Activated naive CD4-positive, alpha-beta T cell treated with anti-CD3 and anti-CD28 coated beads, Interleukin-2, amount 10 ng/mL, durations not matched to agents 7 days and 5 days (primary cell): Measurements from ENCODE around the gene SMAD6.

Source experiments
- CTCF ChIA-PET: fragments of 350-600 bp; sonication (Branson Sonifier 250); formaldehyde crosslinking; loops from one replicate; lab custom pipeline; 2021; ENCODE audit warnings: antibody characterized with exemption; lab: Charles Lee
- DNase-seq: peaks from one replicate; pipeline ENCODE4 v3.0.0-alpha.2; 2020
- H3K27ac Mint-ChIP-seq: one replicate; pipeline ENCODE4 v1.8.0; 2021; ENCODE audit warnings: mild to moderate bottlenecking, moderate library complexity, mixed read lengths
- H3K27me3 Mint-ChIP-seq: one replicate; pipeline ENCODE4 v1.8.0; 2021; ENCODE audit warnings: mild to moderate bottlenecking, mixed read lengths
- H3K36me3 Mint-ChIP-seq: one replicate; pipeline ENCODE4 v1.8.0; 2021; ENCODE audit warnings: mixed read lengths
- H3K4me1 Mint-ChIP-seq: one replicate; pipeline ENCODE4 v1.8.0; 2021; ENCODE audit warnings: mixed read lengths
- H3K4me3 Mint-ChIP-seq: one replicate; pipeline ENCODE4 v1.8.0; 2021; ENCODE audit warnings: mild to moderate bottlenecking, moderate library complexity, mixed read lengths
- H3K9me3 Mint-ChIP-seq: one replicate; pipeline ENCODE4 v1.8.0; 2021; ENCODE audit warnings: mixed read lengths

The SMAD6 gene

GRCh38 chr15:66739287-66739686 lies 37.3 kb downstream of the SMAD6 start:
- Mint-ChIP-seq H3K27me3 (peaks cover 23% of the 10 kb centered on the region), H3K9me3 (no peaks in the 10 kb centered on the region), H3K36me3 (no peaks in the 10 kb centered on the region), H3K4me1 (no peaks in the 10 kb centered on the region), H3K4me3 (no peak overlapping the region), H3K27ac (no peak overlapping the region)
- DNase-seq: no peak
- CTCF ChIA-PET: interaction anchor here (0.8 to 1.4 kb wide), 2 partner anchors 124 to 135 kb away, joined by 3 read pairs; no protein-coding TSS in a partner anchor

DNA sequence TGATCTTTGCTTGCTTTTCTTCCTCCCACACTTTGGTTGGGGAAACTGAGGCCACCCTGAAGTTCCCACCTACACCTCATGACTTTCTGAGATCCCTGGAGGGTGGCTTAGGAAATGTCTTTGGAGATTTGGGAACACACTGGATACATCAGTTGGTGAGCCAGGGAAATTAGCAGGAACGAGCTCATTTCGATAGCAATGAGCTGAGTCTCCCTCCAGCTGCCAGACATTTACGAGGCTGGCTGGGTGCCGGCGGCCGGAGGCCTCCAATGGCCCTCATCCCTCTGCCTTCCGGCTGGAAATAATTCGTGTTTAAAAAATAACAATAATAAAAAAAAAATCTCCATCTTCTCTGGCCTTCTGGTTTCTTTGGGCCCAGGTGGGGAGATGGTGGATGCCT lies 38.8 kb downstream of the SMAD6 start:
- CTCF ChIA-PET: interaction anchor here (1.2 to 1.4 kb wide), 2 partner anchors 9 to 126 kb away, joined by 3 read pairs; no protein-coding TSS in a partner anchor
- peaks cover 2% of the 10 kb centered on the region for H3K4me1 Mint-ChIP-seq
- H3K27me3 Mint-ChIP-seq: peaks cover 29% of the 10 kb centered on the region
- no peak for DNase-seq
- no peaks in the 10 kb centered on the region for H3K36me3 Mint-ChIP-seq
- H3K27ac Mint-ChIP-seq: no peak overlapping the region
- H3K9me3 Mint-ChIP-seq: no peaks in the 10 kb centered on the region
- no peak overlapping the region for H3K4me3 Mint-ChIP-seq

- Mint-ChIP-seq H3K9me3 (no peaks in the 10 kb centered on the region), H3K36me3 (no peaks in the 10 kb centered on the region), H3K27me3 (peaks cover 38% of the 10 kb centered on the region), H3K27ac (no peak overlapping the region), H3K4me3 (no peak overlapping the region), H3K4me1 (peaks cover 2% of the 10 kb centered on the region)
- DNase-seq: no peak
- CTCF ChIA-PET: interaction anchor here (1.2 kb wide), 1 partner anchor 8 kb away, joined by 3 read pairs; no protein-coding TSS in a partner anchor
These were observed 39.6 kb downstream of the SMAD6 start for GRCh38 chr15:66741646-66742045.

- CTCF ChIA-PET: interaction anchor here (0.7 to 1.2 kb wide), 2 partner anchors 10 to 123 kb away, joined by 3 to 4 read pairs; no protein-coding TSS in a partner anchor
- peaks cover 32% of the 10 kb centered on the region for H3K27me3 Mint-ChIP-seq
- no peak overlapping the region for H3K27ac Mint-ChIP-seq
- peaks cover 2% of the 10 kb centered on the region for H3K4me1 Mint-ChIP-seq
- DNase-seq: no peak
- H3K4me3 Mint-ChIP-seq: no peak overlapping the region
- H3K9me3 Mint-ChIP-seq: no peaks in the 10 kb centered on the region
- H3K36me3 Mint-ChIP-seq: no peaks in the 10 kb centered on the region
These were observed 40.2 kb downstream of the SMAD6 start for GRCh38 chr15:66742286-66742685.

- DNase-seq: no peak
- peaks cover 2% of the 10 kb centered on the region for H3K4me1 Mint-ChIP-seq
- H3K36me3 Mint-ChIP-seq: no peaks in the 10 kb centered on the region
- H3K9me3 Mint-ChIP-seq: no peaks in the 10 kb centered on the region
- CTCF ChIA-PET: interaction anchor here (0.7 to 1.2 kb wide), 2 partner anchors 9 to 124 kb away, joined by 3 to 4 read pairs; no protein-coding TSS in a partner anchor
- H3K27ac Mint-ChIP-seq: no peak overlapping the region
- H3K27me3 Mint-ChIP-seq: peaks cover 28% of the 10 kb centered on the region
- H3K4me3 Mint-ChIP-seq: no peak overlapping the region
These were observed 41.2 kb downstream of the SMAD6 start for GRCh38 chr15:66743204-66743603.

DNA sequence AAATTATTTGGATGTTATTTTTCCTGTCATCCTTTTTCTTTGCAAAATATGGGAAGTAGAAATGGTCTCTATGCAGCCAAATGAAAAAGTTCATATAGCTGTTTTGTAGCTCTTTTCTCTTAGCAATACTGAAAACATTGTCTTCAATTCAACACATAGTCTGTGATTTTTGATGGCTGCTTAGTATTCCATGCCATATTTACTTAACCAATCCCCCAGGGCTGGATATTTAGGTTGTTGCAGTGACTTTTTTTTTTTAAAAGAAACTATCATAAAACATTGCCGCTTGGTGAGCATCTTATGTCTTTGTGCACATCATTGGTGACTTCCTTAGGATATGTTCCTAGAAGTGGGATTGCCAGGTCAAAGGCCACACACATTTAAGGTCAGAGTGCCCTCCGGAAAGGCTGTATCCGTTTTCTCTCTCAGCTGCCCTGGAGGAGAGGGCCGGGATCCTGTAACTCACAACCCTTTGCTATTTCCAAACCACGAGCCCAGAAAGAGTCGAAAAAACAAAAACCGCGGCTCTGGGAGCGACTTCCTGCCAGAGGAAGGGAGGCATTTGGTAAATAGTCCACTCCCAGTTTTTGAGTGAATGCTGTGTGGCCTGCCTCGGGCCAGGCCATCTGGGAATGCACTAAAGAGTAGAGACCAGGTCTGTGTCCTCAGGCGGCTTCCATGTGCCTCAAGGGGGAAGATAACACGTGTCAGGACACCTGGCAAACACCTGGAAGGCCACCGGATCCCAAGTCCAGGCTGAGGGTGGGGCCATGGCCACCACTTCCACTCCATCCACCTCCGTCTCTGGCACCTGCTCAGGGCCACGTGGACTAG lies 41.9 kb downstream of the SMAD6 start:
- CTCF ChIA-PET: no interaction called here
- Mint-ChIP-seq H3K27ac (no peak overlapping the region), H3K4me3 (no peak overlapping the region), H3K27me3 (peaks cover 20% of the 10 kb centered on the region), H3K4me1 (peaks cover 2% of the 10 kb centered on the region), H3K36me3 (no peaks in the 10 kb centered on the region), H3K9me3 (no peaks in the 10 kb centered on the region)
- DNase-seq: no peak

DNA sequence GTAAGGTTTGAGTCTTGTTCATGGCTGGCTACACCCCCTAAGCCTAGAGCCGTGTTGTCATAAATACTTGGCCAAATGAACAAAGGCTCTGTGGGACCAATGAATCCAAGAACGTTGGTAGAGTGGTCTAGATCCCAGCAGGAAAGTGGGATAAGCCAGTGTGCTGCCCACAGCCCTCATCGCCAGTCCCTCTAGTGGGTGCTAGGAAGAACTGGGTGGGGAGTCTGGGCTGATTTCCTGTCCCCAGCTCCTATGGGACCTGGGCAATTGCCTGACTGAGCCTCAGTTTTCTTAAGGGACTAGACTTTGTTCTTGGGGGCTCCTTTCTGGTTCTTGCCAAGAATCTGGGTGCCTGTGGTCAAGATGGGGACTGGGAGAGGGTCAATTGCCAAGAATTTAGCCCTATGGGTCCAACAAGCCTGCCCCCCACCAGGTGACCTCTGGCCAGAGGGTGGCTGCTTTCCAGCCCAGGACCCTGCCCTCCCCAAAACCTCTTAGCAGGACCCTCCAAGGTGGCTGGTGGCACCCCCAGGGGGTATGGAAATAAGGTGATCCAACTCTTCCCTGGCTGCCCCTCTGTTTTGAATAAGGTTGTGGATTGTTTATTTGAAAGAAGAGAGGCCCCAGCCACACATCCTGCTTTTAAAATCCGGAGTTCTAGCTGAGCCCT lies 42.7 kb downstream of the SMAD6 start:
- no peak overlapping the region for H3K27ac Mint-ChIP-seq
- H3K4me1 Mint-ChIP-seq: peaks cover 2% of the 10 kb centered on the region
- no peak overlapping the region for H3K4me3 Mint-ChIP-seq
- no peaks in the 10 kb centered on the region for H3K9me3 Mint-ChIP-seq
- H3K27me3 Mint-ChIP-seq: peaks cover 19% of the 10 kb centered on the region
- CTCF ChIA-PET: no interaction called here
- no peak for DNase-seq
- no peaks in the 10 kb centered on the region for H3K36me3 Mint-ChIP-seq

- no peaks in the 10 kb centered on the region for H3K9me3 Mint-ChIP-seq
- no peak overlapping the region for H3K4me3 Mint-ChIP-seq
- no peak overlapping the region for H3K27ac Mint-ChIP-seq
- peaks cover 19% of the 10 kb centered on the region for H3K27me3 Mint-ChIP-seq
- H3K4me1 Mint-ChIP-seq: peaks cover 2% of the 10 kb centered on the region
- CTCF ChIA-PET: interaction anchor here (0.6 to 1.1 kb wide), 2 partner anchors 127 to 142 kb away, joined by 3 read pairs; no protein-coding TSS in a partner anchor
- no peaks in the 10 kb centered on the region for H3K36me3 Mint-ChIP-seq
- no peak for DNase-seq
These were observed 43.6 kb downstream of the SMAD6 start for GRCh38 chr15:66745530-66746230.

DNA sequence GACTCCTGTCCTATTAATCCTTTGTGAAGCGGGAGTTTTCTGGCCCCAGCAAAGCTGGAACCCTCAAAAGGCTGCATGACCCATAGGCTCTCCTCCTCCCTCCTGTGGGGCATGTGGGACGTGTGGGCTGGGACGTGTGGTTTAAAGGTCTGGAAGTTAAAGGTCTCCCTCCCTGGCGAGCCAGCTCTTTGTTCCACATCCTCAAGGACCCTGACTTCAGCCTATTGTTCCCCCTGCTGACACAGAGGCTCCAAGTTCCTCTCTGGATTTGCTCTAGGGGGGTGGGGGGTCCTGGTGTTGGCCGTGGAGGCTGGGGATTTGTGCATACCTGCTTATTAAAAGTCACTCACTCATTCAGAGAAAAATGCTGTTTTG lies 44.2 kb downstream of the SMAD6 start:
- H3K27me3 Mint-ChIP-seq: peaks cover 19% of the 10 kb centered on the region
- H3K36me3 Mint-ChIP-seq: no peaks in the 10 kb centered on the region
- CTCF ChIA-PET: interaction anchor here (1.1 kb wide), 1 partner anchor 128 kb away, joined by 3 read pairs; no protein-coding TSS in a partner anchor
- no peak for DNase-seq
- H3K9me3 Mint-ChIP-seq: no peaks in the 10 kb centered on the region
- H3K4me1 Mint-ChIP-seq: peaks cover 2% of the 10 kb centered on the region
- H3K27ac Mint-ChIP-seq: no peak overlapping the region
- H3K4me3 Mint-ChIP-seq: no peak overlapping the region

GRCh38 chr15:66747223-66747622 lies 45.2 kb downstream of the SMAD6 start:
- CTCF ChIA-PET: no interaction called here
- Mint-ChIP-seq H3K4me3 (no peak overlapping the region), H3K27me3 (peaks cover 22% of the 10 kb centered on the region), H3K4me1 (peaks cover 8% of the 10 kb centered on the region), H3K36me3 (no peaks in the 10 kb centered on the region), H3K9me3 (no peaks in the 10 kb centered on the region), H3K27ac (no peak overlapping the region)
- DNase-seq: no peak

DNA sequence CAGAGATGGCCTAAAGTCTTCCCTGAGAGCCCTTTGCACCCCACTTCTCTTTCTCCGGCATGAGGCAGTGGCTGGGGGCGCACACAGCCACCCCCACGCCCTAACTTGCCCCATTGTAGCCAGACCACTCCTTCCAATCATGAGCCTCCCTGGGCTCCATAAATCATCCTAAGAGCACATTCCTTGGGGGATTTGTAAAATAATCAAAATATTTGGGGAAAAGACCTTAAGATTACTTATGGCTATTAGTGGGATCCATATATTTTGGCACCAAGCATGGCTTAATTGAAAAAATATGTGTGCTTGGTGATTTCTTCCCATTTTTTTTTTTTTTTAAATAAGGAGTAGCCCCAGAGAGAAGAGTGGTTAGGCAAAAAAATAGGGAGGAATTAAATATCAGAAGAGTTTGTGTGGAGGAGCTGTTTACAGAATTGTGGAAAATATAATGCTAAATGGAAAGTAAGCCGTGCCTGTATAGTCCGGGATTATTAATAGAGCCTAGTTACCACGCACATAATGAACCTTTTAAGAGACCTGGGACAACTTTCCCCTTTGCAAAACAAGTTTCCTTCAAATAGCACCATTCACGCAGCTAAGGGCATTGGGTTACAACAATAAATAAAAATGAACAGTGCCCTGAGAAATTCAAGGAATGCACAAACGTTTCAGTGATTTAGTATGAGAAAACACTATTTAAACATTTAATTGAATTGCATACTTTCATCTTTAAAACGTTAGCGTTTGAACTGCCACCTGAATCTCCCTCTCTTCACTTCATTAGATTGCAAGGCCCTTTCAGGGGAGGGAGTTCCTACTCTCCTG lies 46.1 kb downstream of the SMAD6 start:
- CTCF ChIA-PET: no interaction called here
- Mint-ChIP-seq H3K27ac (no peak overlapping the region), H3K4me1 (peaks cover 9% of the 10 kb centered on the region), H3K9me3 (no peaks in the 10 kb centered on the region), H3K4me3 (no peak overlapping the region), H3K27me3 (peaks cover 22% of the 10 kb centered on the region), H3K36me3 (no peaks in the 10 kb centered on the region)
- no peak for DNase-seq

DNA sequence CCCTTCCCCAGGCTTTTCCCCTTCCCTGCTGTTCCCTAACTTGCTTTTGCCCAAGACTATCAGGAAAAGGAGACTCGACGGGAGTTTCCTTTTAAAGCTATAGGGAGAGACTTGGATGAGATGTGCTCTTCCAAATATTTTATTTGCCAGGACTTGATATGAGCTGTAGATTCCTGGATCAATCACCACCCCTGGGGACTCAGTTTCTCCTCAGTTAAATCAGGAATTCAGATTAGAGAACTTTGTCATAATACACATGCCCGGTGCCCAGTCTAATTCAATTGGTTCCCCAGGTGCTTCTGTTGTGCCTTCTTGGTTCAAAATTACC lies 46.6 kb downstream of the SMAD6 start:
- Mint-ChIP-seq H3K4me3 (no peak overlapping the region), H3K9me3 (no peaks in the 10 kb centered on the region), H3K27me3 (peaks cover 22% of the 10 kb centered on the region), H3K36me3 (no peaks in the 10 kb centered on the region), H3K27ac (no peak overlapping the region), H3K4me1 (peaks cover 9% of the 10 kb centered on the region)
- CTCF ChIA-PET: no interaction called here
- no peak for DNase-seq

GRCh38 chr15:66749841-66750575 lies 48.0 kb downstream of the SMAD6 start:
- CTCF ChIA-PET: interaction anchor here (1.0 kb wide), 1 partner anchor 9 kb away, joined by 3 read pairs; no protein-coding TSS in a partner anchor
- no peak overlapping the region for H3K4me3 Mint-ChIP-seq
- peaks cover 23% of the 10 kb centered on the region for H3K27me3 Mint-ChIP-seq
- H3K36me3 Mint-ChIP-seq: no peaks in the 10 kb centered on the region
- H3K27ac Mint-ChIP-seq: no peak overlapping the region
- H3K4me1 Mint-ChIP-seq: peaks cover 9% of the 10 kb centered on the region
- peaks cover 2% of the 10 kb centered on the region for H3K9me3 Mint-ChIP-seq
- DNase-seq: no peak
